ENCODE measurements around the gene ZNF30.
"Not testable (repeated sequence)": the region's sequence is repeated elsewhere in the genome, so short reads cannot be mapped to it uniquely, and the experiment has no call there.

ZNF30 gene

GRCh38 chr19:34960940-34961679 lies 34.4 kb downstream of the ZNF30 start:
- DNase-seq, result no peak

DNA sequence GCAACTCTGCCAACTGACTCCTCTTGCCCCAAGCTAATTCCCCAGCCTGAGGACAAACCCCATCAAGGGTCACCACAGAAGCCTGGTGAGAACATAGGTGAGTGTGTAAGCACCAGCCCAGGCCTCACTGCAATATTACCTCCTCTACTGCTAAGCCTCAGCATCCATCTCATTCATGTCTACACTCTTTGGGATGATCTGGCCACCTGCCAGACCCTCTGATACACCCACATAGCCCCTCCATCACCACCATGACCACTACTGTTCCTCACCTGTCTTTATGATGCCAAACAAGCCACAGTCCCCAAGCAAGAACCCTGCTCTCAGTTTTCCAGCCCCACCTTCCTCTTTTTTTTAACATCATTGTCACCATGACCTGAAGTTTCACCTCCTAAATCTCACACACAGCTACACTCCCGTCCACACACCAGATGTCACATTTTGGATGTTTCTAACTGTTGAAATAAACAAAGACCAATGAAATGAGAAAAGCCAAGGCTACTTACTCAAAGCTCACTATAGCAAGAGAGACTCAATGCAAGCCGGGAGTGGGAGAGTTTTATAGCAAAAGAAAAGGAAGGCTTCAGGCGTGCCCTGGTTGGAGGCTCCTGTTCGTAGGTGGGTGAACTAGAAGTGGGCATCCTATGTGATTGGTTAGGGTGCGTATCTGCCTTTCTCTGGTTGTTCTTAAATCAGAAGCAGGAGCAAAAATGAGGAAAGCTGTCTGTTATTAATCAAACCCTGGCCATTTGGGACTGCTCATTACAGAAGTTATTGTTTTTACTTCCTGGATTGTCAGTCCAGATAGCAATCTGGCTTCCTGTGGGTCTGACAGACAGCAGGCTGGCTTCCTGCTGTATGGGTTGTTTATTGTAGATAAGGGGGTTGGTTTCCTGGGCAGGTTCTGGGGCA lies 35.3 kb downstream of the ZNF30 start:
- no peak for DNase-seq

GRCh38 chr19:34962687-34963572 lies 36.2 kb downstream of the ZNF30 start:
- no peak for DNase-seq

DNA sequence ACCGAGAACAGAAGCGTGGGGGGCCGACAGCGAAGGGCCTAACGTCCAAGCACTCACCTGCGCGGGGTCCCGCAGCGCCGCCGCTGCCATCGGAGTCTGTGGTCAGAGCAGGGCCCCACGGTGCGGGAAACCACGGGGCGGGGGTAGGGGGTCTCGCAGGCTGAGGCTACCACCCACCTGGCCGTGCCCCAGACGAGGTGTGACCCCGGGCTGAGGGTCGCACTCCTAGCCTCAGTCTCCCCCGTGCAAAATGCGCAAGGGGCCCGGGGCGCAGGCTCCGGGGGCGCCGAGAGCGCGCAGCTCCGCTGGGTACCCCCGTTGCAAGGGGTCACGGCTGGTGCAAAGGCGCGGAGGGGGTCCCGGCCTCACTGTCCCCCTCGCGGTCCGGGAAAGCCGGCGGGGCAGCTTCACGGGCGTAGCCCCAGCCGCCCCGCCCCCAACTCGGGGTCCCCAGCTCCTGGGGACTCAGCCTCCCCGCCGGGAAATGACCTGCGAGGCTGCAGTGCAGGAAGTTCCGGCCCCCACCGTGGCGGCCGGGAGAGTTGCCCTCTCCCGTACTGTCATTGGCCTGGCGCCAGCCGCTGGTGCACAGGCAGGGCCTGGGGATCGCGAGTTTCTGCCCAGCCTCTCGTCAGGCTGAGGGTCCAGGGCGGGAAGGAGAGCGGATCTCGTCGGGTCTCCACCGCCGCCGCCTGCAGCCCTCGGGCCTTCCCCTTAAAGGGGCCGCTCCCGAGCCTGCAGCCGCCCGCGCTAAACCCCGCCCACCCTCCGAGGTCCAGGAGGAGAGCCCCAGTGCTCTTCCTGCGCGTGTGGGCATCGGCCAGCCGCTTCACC lies 37.1 kb downstream of the ZNF30 start, which contains the start of gene ZNF792:
ZNF792 (minus strand) TSS at position 657 of the 834 bp plus-strand sequence; CDS start at position 90, 567 bp downstream.
- DNase-seq, result no peak

GRCh38 chr19:34964598-34964997 lies 37.9 kb downstream of the ZNF30 start:
- DNase-seq, result no peak

- DNase-seq, result not testable (repeated sequence)
Observed at GRCh38 chr19:34965505-34965904, 38.8 kb downstream of the ZNF30 start.

DNA sequence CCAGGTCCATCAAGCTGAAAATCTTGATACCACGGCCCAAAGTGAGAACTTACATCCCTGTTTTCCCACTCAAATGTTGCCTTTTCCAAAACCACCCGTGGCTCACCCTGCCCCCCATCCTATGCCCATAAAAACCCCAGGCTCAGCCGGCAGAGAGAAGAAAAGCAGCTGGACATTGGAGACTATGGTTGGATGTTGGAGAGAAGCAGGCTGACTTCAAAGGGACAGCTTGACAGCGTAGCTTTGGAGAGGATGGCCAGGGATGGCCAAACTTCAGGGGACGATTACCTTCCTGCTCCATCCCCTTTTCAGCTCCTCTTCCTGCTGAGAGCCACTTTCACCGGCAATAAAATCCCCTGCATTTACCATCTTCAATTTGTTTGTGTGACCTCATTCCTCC lies 40.8 kb downstream of the ZNF30 start:
- DNase-seq, result no peak

DNA sequence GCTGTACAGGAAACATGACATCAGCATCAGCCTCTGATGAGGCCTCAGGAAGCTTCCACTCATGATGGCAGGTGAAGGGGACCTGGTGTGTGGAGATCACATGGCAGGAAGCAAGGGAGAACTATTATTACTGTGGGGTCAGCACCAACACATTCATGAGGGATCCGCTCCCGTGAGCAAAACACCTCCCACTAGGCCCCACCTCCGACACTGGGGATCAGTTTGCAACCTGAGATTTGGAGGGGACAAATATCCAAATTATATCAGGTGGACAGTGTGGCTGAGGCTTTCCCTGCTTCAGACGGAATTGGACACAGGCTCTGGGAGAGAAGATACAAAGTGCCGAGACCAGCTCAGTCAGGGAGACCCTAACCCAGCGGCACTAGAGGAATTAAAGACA lies 43.0 kb downstream of the ZNF30 start:
- DNase-seq, result no peak

DNA sequence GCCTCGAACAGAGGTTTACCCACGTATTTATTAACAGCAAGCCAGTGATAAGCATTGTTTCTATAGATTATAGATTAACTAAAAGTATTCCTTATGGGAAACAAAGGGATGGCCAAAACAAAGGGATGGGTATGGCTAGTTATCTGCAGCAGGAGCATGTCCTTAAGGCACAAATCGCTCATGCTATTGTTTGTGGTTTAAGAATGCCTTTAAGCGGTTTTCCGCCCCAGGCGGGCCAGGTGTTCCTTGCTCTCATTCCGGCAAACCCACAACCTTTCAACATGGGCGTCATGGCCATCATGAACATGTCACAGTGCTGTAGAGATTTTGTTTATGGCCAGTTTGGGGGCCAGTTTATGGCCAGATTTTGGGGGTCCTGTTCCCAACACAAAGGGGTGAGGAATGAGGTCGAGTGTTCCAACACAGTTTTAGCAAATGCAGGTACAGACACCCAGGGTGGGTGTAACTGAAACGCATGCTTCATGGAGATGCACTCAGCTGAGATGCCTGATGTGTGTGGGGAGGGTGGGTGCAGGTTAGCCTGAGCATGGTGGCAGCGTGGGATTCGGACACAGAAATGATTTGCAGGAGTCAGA lies 43.6 kb downstream of the ZNF30 start:
- not testable (repeated sequence) for DNase-seq

GRCh38 chr19:34972163-34972705 lies 45.5 kb downstream of the ZNF30 start:
- no peak for DNase-seq

- DNase-seq, result no peak
Observed at GRCh38 chr19:34974646-34975045, 47.9 kb downstream of the ZNF30 start.

- DNase-seq, result no peak
Observed at GRCh38 chr19:34975056-34975455, 48.4 kb downstream of the ZNF30 start.

GRCh38 chr19:34976611-34977010 lies 49.9 kb downstream of the ZNF30 start:
- no peak for DNase-seq

DNA sequence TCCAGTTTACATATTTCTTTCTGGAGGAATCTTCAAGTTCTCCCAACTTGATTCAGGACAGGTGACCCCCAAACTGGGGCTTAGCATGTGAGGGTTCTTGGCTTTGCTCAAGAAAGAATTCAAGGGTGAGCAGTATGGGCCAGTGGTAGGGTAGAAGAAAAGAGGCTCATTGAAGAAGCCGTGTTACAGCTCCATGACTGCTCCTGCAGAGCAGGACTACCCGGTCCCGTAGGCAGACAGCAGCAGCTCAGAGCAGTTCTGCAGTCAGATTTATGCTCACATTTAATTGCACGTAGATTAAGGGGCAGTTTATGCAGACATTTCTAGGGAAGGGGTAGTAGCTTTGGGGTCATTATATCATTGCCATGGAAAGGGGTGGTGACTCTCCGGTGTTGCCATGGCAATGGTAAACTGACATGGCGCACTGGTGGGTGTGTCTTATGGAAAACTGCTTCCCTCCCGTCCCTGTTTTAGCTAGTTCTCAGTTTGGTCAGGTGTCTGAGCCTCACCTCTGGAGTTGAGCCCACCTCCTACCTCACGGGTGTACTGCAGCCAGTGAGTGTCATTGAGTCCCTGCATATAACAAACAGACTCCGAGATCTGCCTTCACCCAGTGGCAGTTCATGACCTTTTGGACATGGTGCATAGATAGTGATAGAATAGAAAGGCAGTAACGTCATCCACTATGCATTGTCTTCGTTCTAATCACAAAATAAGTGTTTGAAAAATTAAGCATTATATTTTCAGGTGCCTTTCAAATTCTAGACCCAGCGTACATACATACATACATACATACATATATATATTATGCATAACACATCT lies 53.3 kb downstream of the ZNF30 start:
- DNase-seq, result no peak

DNA sequence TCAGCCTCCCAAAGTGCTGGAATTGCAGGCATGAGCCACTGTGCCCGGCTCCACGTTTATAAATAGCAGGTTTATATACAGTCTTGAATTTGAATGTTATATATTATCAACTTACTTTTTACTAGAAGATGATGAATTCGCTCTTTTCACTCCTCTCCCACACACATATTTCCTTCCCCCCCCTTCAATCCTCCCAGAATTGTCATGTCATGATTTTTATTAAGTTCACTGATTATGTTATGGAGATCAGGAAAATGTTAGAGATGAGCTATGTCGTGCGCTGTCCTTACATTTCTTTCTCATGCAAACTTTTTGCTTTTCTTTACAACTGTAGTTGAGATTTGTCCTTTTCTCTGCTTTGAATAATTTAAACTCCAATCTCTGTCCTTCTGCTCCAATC lies 55.6 kb downstream of the ZNF30 start:
- DNase-seq, result no peak

DNA sequence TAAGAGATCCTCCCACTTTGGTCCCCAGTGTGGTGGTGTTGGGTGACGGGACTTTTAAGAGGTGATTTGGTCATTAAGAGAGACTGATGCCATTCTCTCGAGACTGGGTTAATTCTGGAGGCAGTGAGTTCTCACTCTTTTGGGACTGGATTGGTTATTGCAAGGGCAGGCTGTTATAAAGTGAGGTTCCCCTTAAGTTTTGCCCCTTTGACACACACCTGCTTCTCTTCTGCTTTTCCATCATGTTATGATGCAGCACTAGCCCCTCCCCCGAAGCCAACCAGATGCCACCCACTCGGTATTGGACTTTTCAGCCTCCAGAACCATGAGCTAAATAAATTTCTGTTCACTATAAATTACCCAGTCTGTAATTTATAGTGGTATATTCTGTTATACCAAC lies 57.1 kb downstream of the ZNF30 start:
- no peak for DNase-seq

DNA sequence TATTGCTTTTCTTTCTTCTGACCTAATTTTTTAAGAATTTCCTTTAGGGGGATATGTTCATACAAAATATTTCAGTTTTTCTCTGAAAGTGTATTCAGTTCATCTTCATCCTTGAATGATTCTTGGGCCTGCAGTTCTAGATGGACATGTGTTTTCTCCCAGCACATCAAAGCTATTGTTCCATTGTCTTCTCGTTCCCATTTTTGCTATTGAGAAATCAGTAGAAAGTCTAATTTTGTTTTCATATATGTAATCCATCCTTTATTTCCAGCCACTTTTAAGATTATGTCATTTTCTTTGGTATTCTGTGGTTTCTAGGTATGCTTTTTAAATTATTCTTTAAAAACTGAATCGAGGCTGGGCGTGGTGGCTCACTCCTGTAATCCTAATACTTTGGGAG lies 57.6 kb downstream of the ZNF30 start:
- DNase-seq, result no peak

DNA sequence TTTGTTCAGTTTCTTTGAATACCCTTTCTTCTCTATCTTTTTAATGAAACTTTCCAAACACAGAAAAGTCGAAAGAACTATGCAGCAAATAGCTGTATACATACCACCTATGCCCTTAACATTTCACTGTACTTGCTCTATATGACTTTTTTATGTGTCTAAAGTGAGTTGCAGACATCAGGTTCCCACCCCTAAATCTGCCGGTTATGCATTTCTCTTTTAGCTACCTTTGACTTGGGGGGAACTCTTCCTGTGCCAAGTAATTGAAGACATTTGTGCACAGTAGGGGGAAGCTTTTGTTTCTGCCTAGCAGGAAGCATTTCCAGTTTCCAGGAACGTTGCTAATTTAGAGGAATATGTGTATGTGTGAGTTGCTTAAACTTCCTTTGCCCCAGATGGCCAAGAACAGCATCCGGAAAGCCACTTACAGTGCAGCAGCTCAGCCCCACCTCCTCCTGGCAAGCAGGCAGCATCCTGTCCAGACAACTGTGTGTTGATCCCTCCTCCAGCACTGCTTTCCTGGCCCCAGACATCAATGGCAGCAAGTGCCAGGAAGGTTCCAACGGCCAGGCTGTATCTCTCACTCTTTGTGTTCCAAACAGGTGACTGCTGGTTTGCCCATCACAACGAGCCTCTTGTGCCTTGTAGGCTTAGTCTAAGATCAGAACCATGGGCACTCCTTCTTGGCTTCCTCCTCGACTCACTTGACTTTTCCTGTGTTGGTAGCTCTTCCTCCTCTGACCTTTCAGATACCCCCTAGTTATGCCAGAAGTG lies 58.7 kb downstream of the ZNF30 start:
- no peak for DNase-seq

- DNase-seq, result no peak
Observed at GRCh38 chr19:34988119-34988518, 61.4 kb downstream of the ZNF30 start.

- no peak for DNase-seq
Observed at GRCh38 chr19:34989298-34989697, 62.6 kb downstream of the ZNF30 start.
